SKM-1 (cell line): ENCODE results near the gene CIAO2B.
"Not testable (repeated sequence)": the region's sequence is repeated elsewhere in the genome, so short reads cannot be mapped to it uniquely, and the experiment has no call there.

Experiments
- DNase-seq: peaks from one replicate; lab custom pipeline; 2025; ENCODE audit not compliant: unreplicated experiment; lab: John Stamatoyannopoulos, UW

The CIAO2B gene

DNA sequence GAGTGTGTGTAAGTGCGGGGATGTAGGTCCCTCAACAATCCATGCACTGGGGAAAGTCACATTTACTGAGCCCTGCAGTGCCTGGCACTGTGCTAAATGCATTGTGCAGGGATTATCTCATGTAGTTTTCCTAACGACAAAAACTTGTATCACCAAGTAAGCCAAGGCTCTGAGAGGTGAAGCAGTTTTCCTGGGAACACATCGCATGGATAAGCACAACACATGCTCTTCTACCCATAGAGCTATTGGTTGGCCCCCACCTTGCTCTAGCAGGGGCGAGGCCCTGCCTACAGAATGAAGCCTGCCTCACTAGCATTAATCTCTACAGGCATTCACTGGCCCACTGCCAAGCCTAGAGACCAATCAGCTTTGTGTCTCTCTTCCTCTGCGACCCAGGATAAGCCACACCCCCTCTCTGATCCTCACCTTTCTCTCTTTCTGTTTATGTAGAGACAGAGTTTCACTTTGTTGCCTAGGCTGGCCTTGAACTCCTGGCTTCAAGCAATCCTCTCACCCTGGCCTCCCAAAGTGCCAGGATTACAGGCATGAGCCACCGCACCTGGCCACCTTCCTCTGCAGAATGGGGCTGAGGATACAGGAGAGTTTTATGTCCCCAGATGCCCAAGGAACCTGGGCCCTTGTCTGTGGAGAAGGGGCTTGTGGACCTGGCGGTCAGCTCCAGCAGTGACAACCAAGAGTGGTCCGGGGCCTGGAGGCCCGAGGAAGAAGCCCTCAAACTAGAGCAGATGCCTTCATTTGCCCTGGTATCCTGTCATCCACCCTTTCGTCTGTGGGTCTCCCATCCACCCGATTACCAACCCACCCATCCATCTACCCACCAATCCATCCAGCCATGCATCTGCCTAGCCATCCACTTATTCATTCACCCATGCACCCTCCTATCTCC, 28.3 kb downstream of the CIAO2B start:
- DNase-seq: no peak

DNA sequence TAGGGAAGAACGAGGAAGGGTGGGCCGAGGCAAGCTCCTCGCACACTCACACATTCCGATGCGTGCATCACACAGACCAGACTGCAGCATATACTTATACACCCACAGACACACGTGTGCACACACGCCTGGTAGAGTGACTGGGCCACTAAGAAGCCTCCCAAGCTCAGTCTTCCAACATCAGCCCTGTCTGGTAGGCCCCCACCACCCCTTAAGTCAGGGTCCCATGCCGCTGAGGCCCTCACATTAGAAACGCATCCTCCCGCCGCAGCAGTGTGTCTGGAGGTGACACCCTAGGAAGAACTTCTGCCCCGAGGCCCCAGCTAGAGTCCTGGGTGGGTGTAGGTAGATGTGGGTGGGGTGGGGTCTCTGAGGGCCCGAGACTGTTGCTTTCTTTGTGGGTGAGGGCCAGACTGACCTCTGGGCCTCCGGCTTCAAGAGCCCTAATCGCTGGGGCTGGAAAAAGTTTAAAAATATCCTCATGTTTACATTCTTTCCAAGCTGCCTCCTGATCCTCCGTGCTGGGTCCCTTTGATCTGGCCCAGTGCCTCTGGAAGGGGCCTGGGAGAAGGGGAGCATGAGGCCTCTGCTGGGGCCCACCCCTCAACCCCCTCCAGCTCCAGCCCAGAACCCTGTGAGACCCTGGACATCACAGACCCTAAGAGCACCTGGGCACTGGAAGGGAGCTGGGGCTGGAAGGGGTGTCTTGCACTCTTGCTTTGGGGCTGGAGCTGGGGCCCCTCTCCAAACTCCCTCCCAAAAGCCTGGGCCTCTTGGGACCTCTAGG, 29.2 kb downstream of the CIAO2B start:
- no peak for DNase-seq

DNA sequence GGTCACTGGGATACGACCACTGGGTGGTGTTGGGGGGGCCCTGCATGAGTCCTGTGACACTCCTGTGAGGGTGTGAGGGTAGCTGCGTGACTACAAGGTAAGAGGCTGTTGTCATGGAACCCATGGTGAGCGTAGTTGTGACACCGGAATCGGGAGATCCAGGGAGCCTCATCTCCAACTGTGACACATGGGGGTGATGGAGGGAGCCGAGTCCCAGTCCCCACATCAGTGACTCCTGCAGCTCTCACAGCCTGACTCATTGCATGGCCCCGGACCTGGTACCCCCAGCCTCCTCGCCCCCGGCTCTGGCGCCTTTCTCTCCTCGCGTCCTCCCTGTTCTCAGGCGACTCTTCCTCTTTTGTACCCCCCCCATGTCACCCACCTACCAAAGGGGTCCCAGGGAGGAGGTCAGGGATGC, 29.8 kb downstream of the CIAO2B start:
- DNase-seq: no peak

DNA sequence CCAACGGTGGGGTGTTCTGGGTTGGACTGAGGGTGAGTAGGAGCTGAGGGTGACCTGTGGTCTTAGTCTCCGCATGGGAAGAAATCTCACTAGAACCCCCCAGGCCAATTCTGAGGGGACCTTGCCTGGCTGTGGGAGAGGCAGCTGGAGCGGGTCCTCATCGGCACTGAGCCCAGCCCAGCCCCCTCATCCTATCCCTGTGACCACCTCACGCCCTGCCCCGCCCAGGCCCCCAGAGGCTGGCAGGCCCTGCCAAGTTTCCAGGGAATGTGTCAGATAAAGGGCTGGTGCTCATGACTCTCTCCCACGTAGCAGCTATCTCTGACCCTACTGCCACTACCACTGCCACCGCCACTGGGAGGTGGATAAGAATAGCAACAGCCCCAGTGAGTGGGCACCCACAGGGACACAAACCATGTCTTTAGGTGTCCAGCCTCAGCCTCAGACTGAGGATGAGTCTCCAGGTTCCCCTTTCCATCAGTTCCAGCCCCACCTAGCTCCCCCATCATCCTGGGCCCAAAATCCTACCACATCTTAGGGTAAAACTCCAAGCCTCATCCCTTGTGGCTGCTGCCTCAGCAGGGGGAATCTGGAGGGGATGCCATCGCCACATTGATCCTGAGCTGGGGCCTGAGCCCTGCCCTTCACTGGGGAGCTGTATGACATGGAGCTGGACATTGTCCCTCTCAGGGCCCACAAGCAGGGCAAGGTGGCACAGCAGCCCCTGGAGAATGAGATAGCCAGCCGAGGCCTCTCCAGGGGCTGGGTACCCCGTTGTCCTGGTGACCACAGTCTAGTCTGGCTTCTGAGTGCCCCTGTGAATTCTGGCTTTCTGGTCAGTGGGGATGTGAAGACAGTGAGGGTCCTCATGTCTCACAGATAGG, 30.4 kb downstream of the CIAO2B start:
- DNase-seq: no peak

DNA sequence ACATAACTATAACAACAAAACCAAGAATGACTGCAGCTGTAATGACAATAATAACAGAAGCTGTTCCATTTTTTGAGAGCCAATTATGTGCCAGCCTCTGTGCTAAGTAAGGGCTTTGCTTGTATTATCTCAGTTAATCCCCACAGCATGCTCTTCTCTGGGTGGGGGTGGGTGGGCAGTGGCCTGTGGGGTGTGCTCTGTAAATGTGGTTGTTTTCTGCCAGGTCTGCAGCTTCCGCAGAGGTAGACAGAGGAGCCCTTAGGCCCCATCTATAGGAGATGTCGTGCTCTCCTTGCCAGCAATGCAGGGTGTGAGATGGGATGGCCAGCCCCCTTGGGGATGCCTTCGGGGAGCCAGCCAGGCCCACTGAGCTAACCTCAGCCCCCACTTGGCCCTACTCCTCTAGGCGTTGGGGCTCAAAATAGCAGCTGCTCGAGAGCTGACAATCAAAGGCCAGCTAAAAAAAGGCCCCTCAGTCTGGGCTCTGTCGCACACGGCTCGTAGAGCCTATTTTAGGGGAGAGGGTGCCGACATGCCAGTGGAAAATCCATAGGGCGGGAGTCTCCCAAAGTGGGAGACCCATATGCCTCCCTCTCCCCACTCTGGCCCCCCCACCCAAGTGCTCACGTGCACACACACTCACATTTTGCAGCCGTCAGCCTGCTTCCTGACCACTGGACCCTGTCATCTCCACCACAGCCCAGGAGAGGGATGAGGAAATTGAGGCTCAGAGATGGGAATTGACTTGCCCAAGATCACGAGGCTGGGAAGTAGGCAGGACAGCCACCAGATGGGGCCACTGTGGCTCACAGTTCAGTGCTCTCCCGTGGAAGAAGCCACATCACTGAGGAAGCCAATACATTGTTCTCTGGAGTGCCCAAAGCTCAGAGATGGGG, 31.3 kb downstream of the CIAO2B start:
- no peak for DNase-seq

DNA sequence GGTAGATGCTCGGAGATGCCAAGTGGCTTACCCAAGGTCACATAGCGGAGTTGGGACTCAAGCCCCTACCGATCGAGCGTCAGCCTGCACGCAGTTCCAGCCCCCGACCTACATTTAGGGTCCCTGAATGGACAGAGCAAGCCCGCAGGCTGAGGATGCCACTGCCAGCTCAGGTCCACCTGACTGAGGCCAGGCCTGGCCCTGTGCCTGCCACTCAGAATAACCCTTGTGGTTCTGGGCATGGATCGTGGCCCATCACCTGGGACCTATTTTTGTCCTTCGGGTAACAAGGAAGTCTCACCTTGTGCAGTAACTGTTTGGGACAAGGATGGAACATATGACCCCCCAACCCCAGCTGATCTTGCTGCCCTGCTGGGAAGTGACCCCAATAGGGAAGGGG, 32.6 kb downstream of the CIAO2B start:
- no peak for DNase-seq

DNA sequence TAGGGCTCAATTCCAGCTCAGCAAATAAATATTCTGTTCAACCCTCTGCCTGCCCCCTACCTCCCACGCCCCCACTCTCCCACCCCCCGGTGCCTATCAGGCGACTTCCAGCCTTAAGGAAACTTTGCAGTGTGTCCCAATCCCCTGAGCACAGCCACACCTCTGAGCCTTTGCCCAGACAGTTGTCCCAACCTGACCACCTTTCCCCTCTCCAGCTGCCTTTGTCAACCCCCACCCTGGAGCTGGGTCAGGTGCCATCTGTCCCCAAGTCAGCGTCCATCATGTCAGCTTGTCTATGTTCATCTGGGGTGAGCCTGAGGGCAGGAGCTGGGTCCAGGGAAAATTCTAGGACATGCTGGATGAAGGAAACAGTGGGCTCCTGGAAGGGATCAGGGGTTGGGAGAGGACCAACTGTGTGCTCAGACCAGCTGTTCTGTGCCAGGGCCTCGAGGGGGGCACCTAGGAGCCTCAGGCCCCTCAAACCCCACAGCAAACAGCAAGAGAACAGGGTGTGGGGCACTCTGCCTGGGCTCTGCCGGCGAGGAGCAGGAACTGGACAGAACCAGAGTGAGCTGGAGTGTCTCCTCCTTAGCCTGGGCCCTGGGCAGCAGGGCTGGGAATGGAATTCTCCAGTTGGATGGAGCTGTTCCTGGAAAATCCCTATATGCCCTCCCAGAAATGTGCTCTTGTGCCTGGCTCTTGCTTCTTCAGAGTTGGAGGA, 33.3 kb downstream of the CIAO2B start:
- DNase-seq: no peak

DNA sequence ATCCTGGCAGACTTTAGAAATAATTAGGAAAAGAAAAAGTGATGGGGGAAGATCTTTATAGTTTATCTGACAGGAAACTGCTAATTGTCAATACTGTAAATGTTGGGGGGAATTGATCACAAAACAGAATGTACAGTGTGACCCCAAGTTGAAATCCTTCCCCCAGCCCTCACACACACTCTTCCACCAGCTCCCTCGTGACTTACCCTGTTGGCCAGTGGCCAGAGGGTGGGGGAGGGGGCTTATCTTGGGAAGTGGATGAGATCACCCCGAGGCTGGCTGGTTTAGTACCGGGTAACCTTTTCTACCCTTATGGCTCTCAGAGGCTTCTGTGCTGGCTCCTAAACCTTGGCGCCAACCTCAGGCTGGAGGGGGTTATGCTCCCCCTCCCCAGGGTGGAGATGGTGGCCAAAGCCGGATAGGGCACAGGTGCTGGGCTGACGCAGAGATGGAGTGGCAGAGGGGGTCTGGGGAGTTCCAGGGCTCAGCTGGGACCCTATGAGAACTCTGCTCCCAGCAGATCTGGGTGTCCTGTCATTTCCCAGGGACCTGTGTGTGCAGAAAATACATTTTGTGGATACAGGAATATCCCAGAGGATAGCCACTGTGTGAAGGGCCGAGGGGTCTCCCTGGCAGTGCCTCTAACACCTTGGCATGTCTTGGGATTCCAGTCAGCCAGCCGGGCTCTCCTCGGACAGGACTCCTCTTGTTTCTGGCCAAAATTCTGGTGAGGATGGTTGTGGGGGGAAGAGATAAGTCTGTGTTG, 34.1 kb downstream of the CIAO2B start:
- no peak for DNase-seq

DNA sequence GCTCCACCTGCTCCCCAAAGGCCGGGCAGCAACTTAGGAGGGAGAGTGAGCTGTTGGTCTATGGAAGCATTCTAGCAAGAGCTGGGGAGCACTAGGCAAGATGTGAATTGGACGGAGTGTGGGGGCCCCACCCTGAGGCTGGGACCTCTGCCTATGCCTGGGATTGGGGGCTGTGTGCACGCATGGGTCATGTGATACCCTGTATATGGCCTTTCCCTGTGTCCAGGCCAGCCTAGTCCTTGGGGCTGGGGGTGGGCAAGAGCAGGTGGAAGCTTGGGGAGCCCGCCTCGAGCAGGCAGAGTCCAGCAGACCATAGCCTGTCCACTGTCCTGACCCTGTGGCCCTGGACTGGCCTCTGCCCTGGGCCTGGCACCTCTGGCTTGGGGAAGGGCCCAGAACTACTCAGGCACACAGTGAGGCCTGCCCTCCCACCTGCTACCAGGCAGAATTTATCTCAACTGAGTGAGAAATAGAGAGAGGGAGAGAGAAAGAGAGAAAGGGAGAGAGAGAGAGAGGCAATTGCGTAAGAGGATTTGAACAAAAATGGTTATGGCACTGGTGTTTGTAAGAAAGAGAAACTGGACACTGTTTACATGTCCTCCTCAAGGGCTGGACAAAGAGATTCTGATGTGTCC, 34.8 kb downstream of the CIAO2B start:
- peak; percentile 12 for DNase-seq

DNA sequence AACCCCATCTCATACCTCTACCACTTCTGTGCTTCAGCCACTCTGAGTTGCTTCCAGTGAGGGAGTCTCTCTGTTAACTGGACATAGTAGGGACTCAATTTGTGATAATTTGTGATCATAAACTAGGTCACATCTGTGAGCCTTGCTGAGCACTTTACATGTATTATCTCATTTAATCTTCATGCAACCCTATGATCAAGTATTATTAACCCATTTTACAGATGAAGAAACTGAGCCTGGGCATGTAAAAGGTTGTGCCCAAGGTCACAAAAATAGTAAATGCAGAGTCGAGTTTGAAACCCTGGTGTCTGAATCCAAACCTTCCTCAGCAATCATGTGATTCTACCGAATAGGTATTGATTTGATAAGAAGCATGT, 35.3 kb downstream of the CIAO2B start:
- DNase-seq: no peak

DNA sequence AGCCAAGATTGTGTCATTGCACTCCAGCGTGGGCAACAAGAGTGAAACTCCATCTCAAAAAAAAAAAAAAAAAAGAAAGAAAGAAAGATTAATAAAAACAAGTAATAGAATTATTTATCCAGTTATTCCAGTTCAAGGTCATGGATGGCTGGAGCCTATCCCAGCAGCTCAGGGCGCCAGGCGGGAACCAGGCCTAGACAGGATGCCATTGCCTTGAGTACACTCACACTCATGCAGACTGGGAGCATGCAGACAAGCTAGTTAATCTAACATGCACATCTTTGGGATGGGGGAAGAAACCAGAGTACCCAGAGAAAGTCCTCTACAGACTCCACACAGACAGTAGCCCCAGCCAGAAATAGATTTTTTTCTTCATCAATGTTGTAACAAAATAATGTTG, 36.0 kb downstream of the CIAO2B start:
- no peak for DNase-seq

DNA sequence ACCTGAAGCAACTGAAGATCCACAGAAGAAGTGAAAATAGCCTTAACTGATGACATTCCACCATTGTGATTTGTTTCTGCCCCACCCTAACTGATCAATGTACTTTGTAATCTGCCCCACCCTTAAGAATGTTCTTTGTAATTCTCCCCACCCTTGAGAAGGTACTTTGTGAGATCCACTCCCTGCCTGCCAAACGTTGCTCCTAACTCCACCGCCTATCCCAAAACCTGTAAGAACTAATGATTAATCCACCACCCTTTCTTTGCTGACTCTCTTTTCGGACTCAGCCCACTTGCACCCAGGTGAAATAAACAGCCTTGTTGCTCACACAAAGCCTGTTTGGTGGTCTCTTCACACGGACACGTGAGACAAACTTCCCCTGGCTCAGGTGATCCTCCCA, 37.5 kb downstream of the CIAO2B start:
- DNase-seq: not testable (repeated sequence)

DNA sequence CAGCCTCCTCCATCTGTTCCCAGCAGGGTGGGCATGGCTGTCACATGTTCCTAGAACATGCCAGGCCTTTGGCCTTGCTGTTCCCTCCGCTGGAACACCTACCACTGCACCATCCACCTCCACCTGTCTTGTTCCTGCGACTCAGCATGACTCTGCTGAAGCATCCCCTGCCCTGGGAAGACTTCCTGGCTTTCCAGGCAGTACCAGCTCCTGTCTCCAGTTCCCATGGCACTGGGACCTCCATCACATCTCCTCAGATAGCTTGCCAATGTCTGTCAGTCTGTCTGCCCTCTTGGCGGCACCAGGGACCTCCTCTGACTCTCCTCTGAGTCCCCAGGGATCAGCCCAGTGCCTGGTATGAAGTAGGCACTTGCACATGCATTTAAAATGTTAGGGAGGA, 38.2 kb downstream of the CIAO2B start:
- no peak for DNase-seq

DNA sequence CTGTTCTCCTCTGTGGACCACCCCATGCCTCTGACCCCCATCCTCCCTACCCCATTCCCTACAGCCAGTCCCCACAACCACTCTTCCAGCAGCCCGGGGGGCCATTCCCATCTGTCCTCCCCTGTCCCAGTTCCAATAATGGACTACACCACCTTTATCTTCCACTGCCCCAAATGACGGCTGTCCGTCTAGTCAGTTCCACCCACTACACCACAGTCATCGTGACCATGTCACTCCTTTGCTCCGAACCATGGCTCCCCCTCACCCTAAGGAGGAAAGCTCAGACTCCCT, 38.6 kb downstream of the CIAO2B start:
- no peak for DNase-seq

DNA sequence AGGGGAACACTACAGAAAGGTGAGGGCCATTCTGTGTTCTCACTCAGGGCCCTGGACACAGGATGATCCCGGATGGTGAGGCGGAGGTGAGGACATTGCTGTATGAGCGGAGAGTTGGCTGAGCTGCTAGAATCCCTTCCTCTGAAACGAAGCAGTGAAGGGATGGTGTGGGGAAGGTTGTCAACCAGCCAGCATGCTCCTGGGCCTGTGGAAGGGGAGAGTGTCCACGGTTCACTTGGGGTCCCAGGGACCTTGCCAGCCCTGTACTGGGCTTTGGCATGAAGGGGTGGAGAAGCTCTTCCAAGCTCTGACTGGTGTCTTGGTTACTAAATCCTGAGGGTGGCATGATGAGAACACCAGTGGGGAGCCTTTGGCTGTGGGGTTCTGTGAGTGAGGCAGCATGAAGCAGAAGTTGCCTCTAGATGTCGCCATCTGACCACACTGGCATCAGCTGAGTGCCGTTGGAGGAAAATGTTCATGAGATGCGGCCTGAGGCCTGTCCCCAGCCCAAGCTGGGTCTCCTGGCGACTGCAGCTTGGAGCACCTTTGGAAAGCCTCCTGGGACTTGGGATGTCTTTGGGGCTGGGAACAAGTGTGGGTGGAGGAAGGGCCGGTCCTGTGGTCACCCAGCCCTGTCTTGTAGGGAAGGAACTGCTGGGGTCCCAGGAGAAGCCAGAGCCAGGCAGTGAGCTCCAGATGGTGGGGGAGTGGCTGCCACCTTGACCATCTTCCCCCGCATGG, 39.1 kb downstream of the CIAO2B start:
- peak; percentile 39 for DNase-seq

DNA sequence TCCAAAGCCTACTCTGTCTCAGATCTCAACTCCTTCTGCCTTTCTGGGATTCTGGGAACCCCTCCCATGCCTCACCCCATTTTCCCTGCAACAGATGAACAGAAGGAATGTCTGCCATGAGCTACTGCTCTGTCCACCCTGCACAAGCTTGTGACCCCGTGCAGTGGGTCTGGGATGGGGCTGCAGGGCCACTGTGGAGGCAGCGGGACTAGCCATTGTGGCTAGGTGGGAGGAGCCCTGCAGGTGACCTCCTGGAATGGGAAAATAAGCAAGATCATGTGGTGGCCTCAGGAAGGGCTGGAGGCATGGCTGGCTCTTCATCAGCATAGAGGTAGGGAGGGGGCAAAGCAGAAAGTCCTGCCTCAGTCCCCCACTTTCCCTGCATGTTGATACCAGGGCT, 40.1 kb downstream of the CIAO2B start:
- DNase-seq: no peak

DNA sequence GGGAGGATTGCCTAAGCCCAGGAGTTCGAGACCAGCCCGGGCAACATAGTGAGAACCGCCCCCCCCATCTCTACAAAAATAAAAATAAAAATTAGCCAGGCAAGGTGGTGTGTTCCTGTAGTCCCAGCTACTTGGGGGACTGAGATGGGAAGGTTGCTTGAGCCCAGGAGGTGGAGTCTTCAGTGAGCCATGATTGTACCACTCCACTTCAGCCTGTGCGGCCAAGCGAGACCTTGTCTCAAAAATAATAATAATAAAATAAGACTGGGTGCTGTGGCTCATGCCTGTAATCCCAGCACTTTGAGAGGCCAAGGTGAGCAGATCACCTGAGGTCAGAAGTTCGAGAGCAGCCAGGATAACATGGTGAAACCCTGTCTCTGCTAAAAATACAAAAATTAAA, 42.4 kb downstream of the CIAO2B start:
- no peak for DNase-seq

DNA sequence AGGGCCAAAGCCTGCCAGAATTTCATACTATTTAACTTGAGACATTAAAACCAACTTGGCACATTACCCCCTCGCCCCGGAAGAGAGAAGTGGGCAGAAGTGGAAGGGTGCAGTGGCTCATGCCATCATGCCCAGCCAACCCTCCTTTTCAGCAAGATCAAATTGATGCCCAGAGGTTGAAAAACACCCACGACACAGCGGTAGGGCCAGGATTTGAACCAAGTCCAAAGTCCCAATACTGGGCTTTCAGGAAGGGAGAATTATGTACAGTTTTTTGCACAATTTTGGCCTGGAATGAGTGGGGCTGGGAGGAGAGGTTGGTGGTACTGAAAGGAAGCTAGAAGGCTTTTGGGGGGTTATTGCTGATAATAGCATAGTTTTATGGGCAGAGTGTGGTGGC, 42.8 kb downstream of the CIAO2B start:
- DNase-seq: no peak
